ENCODE data around the gene PIGL.

The PIGL gene

DNA sequence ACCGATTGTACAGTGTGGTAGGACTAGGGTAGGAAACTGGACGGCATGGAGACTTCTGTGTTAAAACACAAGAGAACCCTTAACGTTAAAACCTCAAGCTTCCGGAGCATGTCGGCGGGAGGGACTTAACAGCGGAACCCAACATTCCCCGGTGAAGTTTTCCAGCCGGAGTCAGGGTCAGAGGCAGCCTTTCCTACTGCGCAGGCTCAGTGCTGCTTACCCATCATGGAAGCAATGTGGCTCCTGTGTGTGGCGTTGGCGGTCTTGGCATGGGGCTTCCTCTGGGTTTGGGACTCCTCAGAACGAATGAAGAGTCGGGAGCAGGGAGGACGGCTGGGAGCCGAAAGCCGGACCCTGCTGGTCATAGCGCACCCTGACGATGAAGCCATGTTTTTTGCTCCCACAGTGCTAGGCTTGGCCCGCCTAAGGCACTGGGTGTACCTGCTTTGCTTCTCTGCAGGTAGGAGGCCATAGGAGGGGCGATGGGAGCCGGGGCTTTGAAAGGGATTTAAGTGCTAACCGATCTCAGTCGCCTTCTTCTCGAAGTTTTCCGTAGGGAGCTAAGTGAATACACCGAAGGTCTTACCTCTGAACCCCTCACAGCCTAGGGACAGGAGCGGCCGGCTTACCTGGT is at the start of gene PIGL:
TSS of gene PIGL (plus strand) at position 209 of the 634 bp plus-strand sequence. CDS start at position 226, 17 bp downstream.
- TF ChIP-seq, protein P1, sequence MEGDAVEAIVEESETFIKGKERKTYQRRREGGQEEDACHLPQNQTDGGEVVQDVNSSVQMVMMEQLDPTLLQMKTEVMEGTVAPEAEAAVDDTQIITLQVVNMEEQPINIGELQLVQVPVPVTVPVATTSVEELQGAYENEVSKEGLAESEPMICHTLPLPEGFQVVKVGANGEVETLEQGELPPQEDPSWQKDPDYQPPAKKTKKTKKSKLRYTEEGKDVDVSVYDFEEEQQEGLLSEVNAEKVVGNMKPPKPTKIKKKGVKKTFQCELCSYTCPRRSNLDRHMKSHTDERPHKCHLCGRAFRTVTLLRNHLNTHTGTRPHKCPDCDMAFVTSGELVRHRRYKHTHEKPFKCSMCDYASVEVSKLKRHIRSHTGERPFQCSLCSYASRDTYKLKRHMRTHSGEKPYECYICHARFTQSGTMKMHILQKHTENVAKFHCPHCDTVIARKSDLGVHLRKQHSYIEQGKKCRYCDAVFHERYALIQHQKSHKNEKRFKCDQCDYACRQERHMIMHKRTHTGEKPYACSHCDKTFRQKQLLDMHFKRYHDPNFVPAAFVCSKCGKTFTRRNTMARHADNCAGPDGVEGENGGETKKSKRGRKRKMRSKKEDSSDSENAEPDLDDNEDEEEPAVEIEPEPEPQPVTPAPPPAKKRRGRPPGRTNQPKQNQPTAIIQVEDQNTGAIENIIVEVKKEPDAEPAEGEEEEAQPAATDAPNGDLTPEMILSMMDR (IDR thresholded peaks at IDR 0.05; ENCODE audit: control extremely low read depth, extremely low read depth, low read depth, missing control alignments) = no peak
- peak; percentile 83 for DNase-seq (ENCODE audit: extremely low spot score)
- CTCF ChIA-PET = interaction anchor here (0.9 to 3.3 kb wide), 5 partner anchors 8 to 87 kb away, joined by 3 to 11 read pairs (median 5); no protein-coding TSS in a partner anchor

DNA sequence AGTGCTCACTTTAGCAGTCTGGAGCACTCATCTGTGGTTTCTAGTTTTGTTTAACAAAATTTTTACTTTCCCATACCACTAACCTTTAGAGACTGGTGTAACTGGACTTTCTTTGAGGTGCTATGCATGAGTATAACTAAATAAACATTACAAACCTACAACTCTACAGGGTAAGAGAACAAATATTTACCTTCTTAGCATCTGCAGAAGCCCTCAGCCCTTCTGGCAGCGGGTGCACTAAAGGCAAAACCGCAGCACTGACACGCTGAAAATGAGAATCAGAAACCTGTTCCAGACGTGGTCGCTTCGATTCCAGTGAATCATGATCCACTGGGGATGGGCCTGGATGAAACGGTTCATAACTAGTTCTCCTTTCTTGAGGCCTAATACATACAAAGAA is 45.4 kb upstream of the PIGL start:
- no peak for DNase-seq (ENCODE audit: extremely low spot score)
- TF ChIP-seq, protein P1 (IDR thresholded peaks at IDR 0.05; ENCODE audit: control extremely low read depth, extremely low read depth, low read depth, missing control alignments) = no peak
- CTCF ChIA-PET = no interaction called here
- POLR2A ChIA-PET = no interaction called here

More for the DNA sequence above, at the start of gene PIGL:
- POLR2A ChIA-PET = interaction anchor here (0.7 kb wide), 1 partner anchor 134 kb away, joined by 3 read pairs; no protein-coding TSS in a partner anchor

DNA sequence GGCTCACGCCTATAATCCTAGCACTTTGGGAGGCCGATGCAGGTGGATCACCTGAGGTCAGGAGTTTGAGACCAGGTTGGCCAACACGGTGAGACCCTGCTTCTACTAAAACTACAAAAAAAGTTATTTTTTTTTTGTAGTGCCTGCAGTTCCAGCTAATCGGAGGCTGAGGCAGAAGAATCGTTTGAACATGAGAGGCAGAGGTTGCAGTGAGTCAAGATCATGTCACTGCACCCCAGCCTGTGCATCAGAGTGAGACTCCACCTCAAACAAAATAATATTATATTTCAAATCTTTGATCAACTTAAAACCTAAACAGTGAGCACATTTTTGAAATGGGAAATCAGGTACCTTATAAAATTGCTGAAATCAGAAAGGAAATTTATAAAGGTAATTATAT is 38.2 kb upstream of the PIGL start:
- no peak for DNase-seq (ENCODE audit: extremely low spot score)
- POLR2A ChIA-PET = no interaction called here
- CTCF ChIA-PET = no interaction called here
- TF ChIP-seq, protein P1 (IDR thresholded peaks at IDR 0.05; ENCODE audit: control extremely low read depth, extremely low read depth, low read depth, missing control alignments) = no peak

DNA sequence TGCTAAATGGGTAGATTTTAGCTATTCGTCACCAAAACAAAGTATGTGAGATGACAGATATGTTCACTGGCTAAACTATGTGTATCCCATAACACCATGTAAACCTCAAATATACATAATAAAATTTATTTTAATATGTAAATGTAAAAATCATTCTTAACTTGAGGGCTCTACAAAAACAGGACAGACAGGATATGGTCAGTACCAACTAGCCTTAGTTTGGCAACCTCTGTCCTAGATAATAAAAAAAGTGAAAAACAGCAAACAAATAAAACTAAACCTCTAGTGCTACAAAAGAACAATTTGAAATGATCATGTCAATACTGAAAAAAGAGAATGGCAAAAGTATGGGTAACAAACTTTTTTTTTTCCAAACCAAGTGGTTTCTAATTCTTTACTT is 35.4 kb upstream of the PIGL start:
- CTCF ChIA-PET = no interaction called here
- no peak for DNase-seq (ENCODE audit: extremely low spot score)

DNA sequence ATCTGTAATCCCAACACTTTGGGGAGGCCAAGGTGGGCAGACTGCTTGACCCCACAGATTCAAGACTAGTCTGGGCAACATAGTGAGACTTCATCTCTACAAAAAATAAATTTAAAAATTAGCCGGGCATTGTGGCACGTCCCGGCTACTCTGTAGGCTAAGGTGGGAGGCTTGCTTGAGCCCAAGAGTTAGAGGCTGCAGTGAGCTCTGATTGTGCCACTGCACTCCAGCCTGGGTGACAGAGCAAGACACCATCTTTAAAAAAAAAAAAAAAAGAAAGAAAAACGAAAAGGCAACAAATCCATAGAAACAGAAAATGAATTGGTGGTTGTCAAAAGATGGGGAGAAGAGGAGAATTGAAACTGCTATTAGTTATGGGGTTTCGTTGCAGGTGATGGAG is 29.4 kb upstream of the PIGL start:
- DNase-seq (ENCODE audit: extremely low spot score) = no peak
- ChIA-PET POLR2A (interaction anchor here (0.7 kb wide), 1 partner anchor 221 kb away, joined by 3 read pairs; no protein-coding TSS in a partner anchor), CTCF (no interaction called here)

More for the DNA sequence above, 35.4 kb upstream of the PIGL start:
- POLR2A ChIA-PET = no interaction called here
- TF ChIP-seq, protein P1 (IDR thresholded peaks at IDR 0.05; ENCODE audit: control extremely low read depth, extremely low read depth, low read depth, missing control alignments) = no peak

DNA sequence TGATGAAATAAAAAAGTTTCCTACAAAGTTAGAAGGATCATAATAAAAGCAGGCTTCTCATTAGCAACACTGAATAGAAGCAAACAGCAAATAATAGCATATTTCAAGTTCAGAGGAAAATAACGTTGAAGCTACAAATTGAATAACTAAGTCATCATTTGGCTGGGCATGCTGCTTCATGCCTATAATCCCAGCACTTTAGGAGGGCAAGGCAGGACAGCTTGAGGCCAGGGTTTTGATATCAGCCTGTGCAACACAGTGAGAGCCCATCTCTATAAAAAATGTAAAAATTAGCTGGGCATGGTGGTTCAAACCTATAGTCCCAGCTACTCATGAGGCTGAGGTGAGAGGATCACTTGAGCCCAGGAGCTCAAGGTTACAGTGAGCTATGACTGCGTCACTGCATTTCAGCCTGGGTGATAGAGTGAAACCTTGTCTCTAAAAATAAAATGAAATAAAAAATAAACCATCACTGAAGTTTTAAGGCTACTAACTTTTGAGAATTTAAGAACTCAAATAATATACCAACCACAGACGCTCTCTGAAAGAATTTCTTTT is 27.1 kb upstream of the PIGL start:
- TF ChIP-seq, protein P1 (IDR thresholded peaks at IDR 0.05; ENCODE audit: control extremely low read depth, extremely low read depth, low read depth, missing control alignments) = no peak
- CTCF ChIA-PET = interaction anchor here (1.0 to 3.4 kb wide), 4 partner anchors 10 to 332 kb away, joined by 3 to 15 read pairs (median 3); no protein-coding TSS in a partner anchor
- no peak for DNase-seq (ENCODE audit: extremely low spot score)
- POLR2A ChIA-PET = no interaction called here

More for the DNA sequence above, 29.4 kb upstream of the PIGL start:
- TF ChIP-seq, protein P1 (IDR thresholded peaks at IDR 0.05; ENCODE audit: control extremely low read depth, extremely low read depth, low read depth, missing control alignments) = no peak
